ENCODE results near the gene ABLIM1. TPM values are rescaled to one million over a fixed set of nuclear protein-coding genes. Genes with fewer than 3 reads are reported as not detected.

Gene ABLIM1
- total RNA-seq, 1 experiment from 2014 or later = 62.1 TPM

DNA sequence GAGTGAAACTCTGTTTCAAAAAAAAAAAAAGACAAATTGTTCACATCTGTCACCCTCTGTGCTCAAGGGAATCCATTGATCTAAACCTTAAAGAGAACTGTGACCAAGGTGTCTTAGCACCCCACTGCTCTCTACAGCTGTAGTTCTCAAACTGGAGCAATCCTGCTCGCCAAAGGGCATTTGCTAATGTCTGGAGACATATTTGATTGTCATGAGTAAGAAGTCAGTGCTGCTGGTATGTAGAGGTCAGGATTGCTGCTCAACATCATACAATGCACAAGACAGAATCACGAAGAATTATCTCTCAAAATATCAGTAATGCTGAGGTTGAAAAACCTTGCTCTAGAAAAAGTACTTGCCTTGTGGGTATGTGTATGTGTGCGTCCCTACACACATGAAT is 30.0 kb downstream of the ABLIM1 start:
- no peak for TF ChIP-seq GRHL2 (CRISPR knock-in tag; IDR thresholded peaks at IDR 0.05; ENCODE audit: insufficient replicate concordance, severe bottlenecking)
- TF ChIP-seq, protein P1, sequence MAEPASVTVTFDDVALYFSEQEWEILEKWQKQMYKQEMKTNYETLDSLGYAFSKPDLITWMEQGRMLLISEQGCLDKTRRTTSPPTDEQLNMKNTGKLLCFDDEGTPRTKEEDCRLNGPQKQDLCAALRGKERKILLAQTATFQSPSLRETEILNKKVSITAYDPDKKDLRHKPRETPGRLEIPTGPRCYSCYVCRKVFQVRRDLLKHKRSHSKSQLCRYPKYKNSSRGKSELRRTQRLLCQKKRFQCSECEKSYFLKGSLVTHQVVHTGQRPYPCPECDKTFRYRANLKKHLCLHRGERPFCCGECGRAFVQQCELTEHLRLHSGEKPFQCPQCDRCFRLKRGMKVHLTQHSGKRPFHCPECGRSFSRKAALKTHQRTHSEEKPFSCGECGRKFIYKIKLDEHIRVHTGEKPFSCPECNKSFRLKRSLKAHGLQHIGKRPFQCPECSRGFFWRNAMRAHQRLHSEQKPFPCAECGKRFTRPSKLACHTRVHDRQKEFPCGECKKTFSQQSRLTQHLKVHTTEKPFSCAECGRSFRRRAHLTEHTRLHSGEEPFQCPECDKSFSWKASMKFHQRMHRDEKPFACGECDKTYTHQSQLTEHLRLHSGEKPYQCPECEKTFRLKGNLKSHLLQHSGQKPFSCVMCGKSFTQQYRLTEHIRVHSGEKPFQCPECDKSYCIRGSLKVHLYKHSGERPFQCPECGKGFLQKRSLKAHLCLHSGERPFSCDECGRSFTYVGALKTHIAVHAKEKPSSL (CRISPR knock-in tag; conservative IDR thresholded peaks at IDR 0.05) = no peak
- TF ChIP-seq FOXK1 (CRISPR knock-in tag; IDR thresholded peaks at IDR 0.05) = no peak
- no peak for TF ChIP-seq ZNF219 (CRISPR knock-in tag; IDR thresholded peaks at IDR 0.05; ENCODE audit: borderline replicate concordance)
- no peak for TF ChIP-seq ZNF138 (CRISPR knock-in tag; conservative IDR thresholded peaks at IDR 0.05)
- TF ChIP-seq, protein P2, sequence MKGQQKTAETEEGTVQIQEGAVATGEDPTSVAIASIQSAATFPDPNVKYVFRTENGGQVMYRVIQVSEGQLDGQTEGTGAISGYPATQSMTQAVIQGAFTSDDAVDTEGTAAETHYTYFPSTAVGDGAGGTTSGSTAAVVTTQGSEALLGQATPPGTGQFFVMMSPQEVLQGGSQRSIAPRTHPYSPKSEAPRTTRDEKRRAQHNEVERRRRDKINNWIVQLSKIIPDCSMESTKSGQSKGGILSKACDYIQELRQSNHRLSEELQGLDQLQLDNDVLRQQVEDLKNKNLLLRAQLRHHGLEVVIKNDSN (CRISPR knock-in tag; IDR thresholded peaks at IDR 0.05) = no peak
- TF ChIP-seq, protein P3, sequence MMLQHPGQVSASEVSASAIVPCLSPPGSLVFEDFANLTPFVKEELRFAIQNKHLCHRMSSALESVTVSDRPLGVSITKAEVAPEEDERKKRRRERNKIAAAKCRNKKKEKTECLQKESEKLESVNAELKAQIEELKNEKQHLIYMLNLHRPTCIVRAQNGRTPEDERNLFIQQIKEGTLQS (CRISPR knock-in tag; conservative IDR thresholded peaks at IDR 0.05) = no peak
- TF ChIP-seq, protein P4, sequence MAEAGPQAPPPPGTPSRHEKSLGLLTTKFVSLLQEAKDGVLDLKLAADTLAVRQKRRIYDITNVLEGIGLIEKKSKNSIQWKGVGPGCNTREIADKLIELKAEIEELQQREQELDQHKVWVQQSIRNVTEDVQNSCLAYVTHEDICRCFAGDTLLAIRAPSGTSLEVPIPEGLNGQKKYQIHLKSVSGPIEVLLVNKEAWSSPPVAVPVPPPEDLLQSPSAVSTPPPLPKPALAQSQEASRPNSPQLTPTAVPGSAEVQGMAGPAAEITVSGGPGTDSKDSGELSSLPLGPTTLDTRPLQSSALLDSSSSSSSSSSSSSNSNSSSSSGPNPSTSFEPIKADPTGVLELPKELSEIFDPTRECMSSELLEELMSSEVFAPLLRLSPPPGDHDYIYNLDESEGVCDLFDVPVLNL (CRISPR knock-in tag; IDR thresholded peaks at IDR 0.05; ENCODE audit: borderline replicate concordance, low read depth) = no peak
- TF ChIP-seq ZNF317 (CRISPR knock-in tag; IDR thresholded peaks at IDR 0.05; ENCODE audit: borderline replicate concordance, low read depth) = no peak
- no peak for TF ChIP-seq ZNF121 (CRISPR knock-in tag; IDR thresholded peaks at IDR 0.05)
- TF ChIP-seq, protein P5, sequence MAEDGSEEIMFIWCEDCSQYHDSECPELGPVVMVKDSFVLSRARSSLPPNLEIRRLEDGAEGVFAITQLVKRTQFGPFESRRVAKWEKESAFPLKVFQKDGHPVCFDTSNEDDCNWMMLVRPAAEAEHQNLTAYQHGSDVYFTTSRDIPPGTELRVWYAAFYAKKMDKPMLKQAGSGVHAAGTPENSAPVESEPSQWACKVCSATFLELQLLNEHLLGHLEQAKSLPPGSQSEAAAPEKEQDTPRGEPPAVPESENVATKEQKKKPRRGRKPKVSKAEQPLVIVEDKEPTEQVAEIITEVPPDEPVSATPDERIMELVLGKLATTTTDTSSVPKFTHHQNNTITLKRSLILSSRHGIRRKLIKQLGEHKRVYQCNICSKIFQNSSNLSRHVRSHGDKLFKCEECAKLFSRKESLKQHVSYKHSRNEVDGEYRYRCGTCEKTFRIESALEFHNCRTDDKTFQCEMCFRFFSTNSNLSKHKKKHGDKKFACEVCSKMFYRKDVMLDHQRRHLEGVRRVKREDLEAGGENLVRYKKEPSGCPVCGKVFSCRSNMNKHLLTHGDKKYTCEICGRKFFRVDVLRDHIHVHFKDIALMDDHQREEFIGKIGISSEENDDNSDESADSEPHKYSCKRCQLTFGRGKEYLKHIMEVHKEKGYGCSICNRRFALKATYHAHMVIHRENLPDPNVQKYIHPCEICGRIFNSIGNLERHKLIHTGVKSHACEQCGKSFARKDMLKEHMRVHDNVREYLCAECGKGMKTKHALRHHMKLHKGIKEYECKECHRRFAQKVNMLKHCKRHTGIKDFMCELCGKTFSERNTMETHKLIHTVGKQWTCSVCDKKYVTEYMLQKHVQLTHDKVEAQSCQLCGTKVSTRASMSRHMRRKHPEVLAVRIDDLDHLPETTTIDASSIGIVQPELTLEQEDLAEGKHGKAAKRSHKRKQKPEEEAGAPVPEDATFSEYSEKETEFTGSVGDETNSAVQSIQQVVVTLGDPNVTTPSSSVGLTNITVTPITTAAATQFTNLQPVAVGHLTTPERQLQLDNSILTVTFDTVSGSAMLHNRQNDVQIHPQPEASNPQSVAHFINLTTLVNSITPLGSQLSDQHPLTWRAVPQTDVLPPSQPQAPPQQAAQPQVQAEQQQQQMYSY (CRISPR knock-in tag; IDR thresholded peaks at IDR 0.05) = no peak
- no peak for TF ChIP-seq ZNF396 (CRISPR knock-in tag; IDR thresholded peaks at IDR 0.05; ENCODE audit: borderline replicate concordance)
- TF ChIP-seq MYBL2 (CRISPR knock-in tag; IDR thresholded peaks at IDR 0.05) = no peak
- TF ChIP-seq SMAD3 (CRISPR knock-in tag; IDR thresholded peaks at IDR 0.05; ENCODE audit: borderline replicate concordance) = no peak
- no peak overlapping the region for H3K4me3 Mint-ChIP-seq
- ChIA-PET POLR2A (no interaction called here), CTCF (no interaction called here)
- H3K4me1 Mint-ChIP-seq = peaks cover 39% of the 10 kb centered on the region
- DNase-seq (ENCODE audit: low spot score) = no peak
- H3K27me3 Mint-ChIP-seq (ENCODE audit: low read depth) = peaks cover 33% of the 10 kb centered on the region
- H3K36me3 Mint-ChIP-seq = peaks cover 13% of the 10 kb centered on the region
- no peak overlapping the region for H3K27ac Mint-ChIP-seq
- H3K9me3 Mint-ChIP-seq = peaks cover 19% of the 10 kb centered on the region
- no peak for ATAC-seq

DNA sequence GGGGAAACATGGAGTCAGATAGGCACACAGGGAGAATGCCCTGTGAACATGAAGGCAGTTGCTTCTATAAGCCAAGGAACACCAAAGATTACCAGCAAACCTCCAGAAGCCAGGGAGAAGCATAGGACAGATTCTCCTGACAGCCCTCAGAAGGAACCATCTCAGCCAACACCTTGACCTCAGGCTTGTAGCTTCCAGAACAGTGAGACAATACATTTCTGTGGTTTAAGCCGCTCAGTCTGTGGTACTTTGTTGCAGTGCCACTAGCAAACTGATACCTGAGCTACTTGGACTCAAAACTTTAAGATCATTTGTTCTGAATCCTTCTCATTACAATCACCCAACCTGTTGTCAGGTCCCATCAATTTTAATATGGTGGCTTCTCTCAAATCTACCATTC is 31.2 kb downstream of the ABLIM1 start:
- no peak overlapping the region for H3K27ac Mint-ChIP-seq
- ATAC-seq (no peak), DNase-seq (ENCODE audit: low spot score) (no peak)
- CTCF ChIA-PET = no interaction called here
- H3K4me3 Mint-ChIP-seq = no peak overlapping the region
- H3K27me3 Mint-ChIP-seq (ENCODE audit: low read depth) = peaks cover 21% of the 10 kb centered on the region
- H3K9me3 Mint-ChIP-seq = peaks cover 21% of the 10 kb centered on the region
- POLR2A ChIA-PET = no interaction called here
- H3K36me3 Mint-ChIP-seq = peaks cover 13% of the 10 kb centered on the region
- peaks cover 37% of the 10 kb centered on the region for H3K4me1 Mint-ChIP-seq
- TF ChIP-seq NR2C2 (CRISPR knock-in tag; IDR thresholded peaks at IDR 0.05) (no peak), ZNF232 (CRISPR knock-in tag; IDR thresholded peaks at IDR 0.05) (no peak), EMX1 (CRISPR knock-in tag; IDR thresholded peaks at IDR 0.05) (no peak), MXD4 (CRISPR knock-in tag; IDR thresholded peaks at IDR 0.05; ENCODE audit: borderline replicate concordance) (no peak), MYBL2 (CRISPR knock-in tag; IDR thresholded peaks at IDR 0.05) (no peak)
- TF ChIP-seq, protein P6, sequence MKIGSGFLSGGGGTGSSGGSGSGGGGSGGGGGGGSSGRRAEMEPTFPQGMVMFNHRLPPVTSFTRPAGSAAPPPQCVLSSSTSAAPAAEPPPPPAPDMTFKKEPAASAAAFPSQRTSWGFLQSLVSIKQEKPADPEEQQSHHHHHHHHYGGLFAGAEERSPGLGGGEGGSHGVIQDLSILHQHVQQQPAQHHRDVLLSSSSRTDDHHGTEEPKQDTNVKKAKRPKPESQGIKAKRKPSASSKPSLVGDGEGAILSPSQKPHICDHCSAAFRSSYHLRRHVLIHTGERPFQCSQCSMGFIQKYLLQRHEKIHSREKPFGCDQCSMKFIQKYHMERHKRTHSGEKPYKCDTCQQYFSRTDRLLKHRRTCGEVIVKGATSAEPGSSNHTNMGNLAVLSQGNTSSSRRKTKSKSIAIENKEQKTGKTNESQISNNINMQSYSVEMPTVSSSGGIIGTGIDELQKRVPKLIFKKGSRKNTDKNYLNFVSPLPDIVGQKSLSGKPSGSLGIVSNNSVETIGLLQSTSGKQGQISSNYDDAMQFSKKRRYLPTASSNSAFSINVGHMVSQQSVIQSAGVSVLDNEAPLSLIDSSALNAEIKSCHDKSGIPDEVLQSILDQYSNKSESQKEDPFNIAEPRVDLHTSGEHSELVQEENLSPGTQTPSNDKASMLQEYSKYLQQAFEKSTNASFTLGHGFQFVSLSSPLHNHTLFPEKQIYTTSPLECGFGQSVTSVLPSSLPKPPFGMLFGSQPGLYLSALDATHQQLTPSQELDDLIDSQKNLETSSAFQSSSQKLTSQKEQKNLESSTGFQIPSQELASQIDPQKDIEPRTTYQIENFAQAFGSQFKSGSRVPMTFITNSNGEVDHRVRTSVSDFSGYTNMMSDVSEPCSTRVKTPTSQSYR (CRISPR knock-in tag; IDR thresholded peaks at IDR 0.05) = no peak
- TF ChIP-seq, protein P7, sequence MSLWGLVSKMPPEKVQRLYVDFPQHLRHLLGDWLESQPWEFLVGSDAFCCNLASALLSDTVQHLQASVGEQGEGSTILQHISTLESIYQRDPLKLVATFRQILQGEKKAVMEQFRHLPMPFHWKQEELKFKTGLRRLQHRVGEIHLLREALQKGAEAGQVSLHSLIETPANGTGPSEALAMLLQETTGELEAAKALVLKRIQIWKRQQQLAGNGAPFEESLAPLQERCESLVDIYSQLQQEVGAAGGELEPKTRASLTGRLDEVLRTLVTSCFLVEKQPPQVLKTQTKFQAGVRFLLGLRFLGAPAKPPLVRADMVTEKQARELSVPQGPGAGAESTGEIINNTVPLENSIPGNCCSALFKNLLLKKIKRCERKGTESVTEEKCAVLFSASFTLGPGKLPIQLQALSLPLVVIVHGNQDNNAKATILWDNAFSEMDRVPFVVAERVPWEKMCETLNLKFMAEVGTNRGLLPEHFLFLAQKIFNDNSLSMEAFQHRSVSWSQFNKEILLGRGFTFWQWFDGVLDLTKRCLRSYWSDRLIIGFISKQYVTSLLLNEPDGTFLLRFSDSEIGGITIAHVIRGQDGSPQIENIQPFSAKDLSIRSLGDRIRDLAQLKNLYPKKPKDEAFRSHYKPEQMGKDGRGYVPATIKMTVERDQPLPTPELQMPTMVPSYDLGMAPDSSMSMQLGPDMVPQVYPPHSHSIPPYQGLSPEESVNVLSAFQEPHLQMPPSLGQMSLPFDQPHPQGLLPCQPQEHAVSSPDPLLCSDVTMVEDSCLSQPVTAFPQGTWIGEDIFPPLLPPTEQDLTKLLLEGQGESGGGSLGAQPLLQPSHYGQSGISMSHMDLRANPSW (CRISPR knock-in tag; conservative IDR thresholded peaks at IDR 0.05; ENCODE audit: low read depth) = no peak
